ENCODE results near the gene ZBTB46. TPM values are rescaled to one million over a fixed set of nuclear protein-coding genes. Genes with fewer than 3 reads are reported as not detected.

The ZBTB46 gene
- total RNA-seq, 1 experiment from 2014 or later: 1.1 TPM

- peak; percentile 99 for DNase-seq (ENCODE audit: low spot score)
- Histone ChIP-seq H3K27ac (ENCODE audit: low read depth, low read length, poor library complexity, severe bottlenecking) (peak within 1 kb of the TSS; percentile 92), H3K4me3 (ENCODE audit: low read depth, low read length, poor library complexity, severe bottlenecking) (peak within 1 kb of the TSS; percentile 88), H3K27me3 (replicated peaks; ENCODE audit: insufficient read depth, low read depth, low read length, poor library complexity) (no peaks in the 10 kb centered on the region), H3K4me1 (ENCODE audit: insufficient read depth, low read length, poor library complexity, severe bottlenecking) (no peaks in the 10 kb centered on the region), H3K9me3 (ENCODE audit: low read depth, low read length, poor library complexity, severe bottlenecking) (no peaks in the 10 kb centered on the region), H3K36me3 (ENCODE audit: insufficient read depth, low read length, poor library complexity, severe bottlenecking) (peaks cover 13% of the 10 kb centered on the region)
- CTCF ChIA-PET: interaction anchor here (0.5 kb wide), 1 partner anchor 80 kb away, joined by 5 read pairs; no protein-coding TSS in a partner anchor
- no TSS peak for BruUV-seq (replicated peaks)
- TF ChIP-seq EZH2 (IDR thresholded peaks at IDR 0.05; ENCODE audit: borderline replicate concordance, low read depth, low read length, poor library complexity, severe bottlenecking): no peak
- TF ChIP-seq CTCF (conservative IDR thresholded peaks at IDR 0.05; ENCODE audit: low read depth, low read length): no peak
- POLR2A ChIA-PET (ENCODE audit: low non-redundant PET): interaction anchor here (0.5 to 0.6 kb wide), 2 partner anchors 200 to 363 kb away, joined by 3 to 5 read pairs; no protein-coding TSS in a partner anchor
- intact Hi-C loops (cut with micrococcal nuclease; ENCODE audit: unreplicated experiment): no loop called here
These were observed 34.0 kb upstream of the ZBTB46 start, which contains the start of gene TPD52L2 for GRCh38 chr20:63864978-63865640. Gene TPD52L2 (plus strand): TSS chr20:63865270. CDS start chr20:63865366, 96 bp downstream.

GRCh38 chr20:63864545-63864977 lies 33.5 kb upstream of the ZBTB46 start:
- BruUV-seq (replicated peaks): TSS peak; percentile 75
- TF ChIP-seq CTCF (conservative IDR thresholded peaks at IDR 0.05; ENCODE audit: low read depth, low read length) (no peak), EZH2 (IDR thresholded peaks at IDR 0.05; ENCODE audit: borderline replicate concordance, low read depth, low read length, poor library complexity, severe bottlenecking) (no peak)
- CTCF ChIA-PET: no interaction called here
- Histone ChIP-seq H3K36me3 (ENCODE audit: insufficient read depth, low read length, poor library complexity, severe bottlenecking) (peaks cover 8% of the 10 kb centered on the region), H3K27me3 (replicated peaks; ENCODE audit: insufficient read depth, low read depth, low read length, poor library complexity) (no peaks in the 10 kb centered on the region), H3K9me3 (ENCODE audit: low read depth, low read length, poor library complexity, severe bottlenecking) (no peaks in the 10 kb centered on the region), H3K4me3 (ENCODE audit: low read depth, low read length, poor library complexity, severe bottlenecking) (peak overlapping the region; percentile 88), H3K4me1 (ENCODE audit: insufficient read depth, low read length, poor library complexity, severe bottlenecking) (no peaks in the 10 kb centered on the region), H3K27ac (ENCODE audit: low read depth, low read length, poor library complexity, severe bottlenecking) (peak overlapping the region; percentile 92)
- DNase-seq (ENCODE audit: low spot score): no peak
- POLR2A ChIA-PET (ENCODE audit: low non-redundant PET): no interaction called here
- intact Hi-C loops (cut with micrococcal nuclease; ENCODE audit: unreplicated experiment): no loop called here

GRCh38 chr20:63863798-63864544 lies 32.9 kb upstream of the ZBTB46 start:
- ChIA-PET CTCF (no interaction called here), POLR2A (ENCODE audit: low non-redundant PET) (no interaction called here)
- Histone ChIP-seq H3K9me3 (ENCODE audit: low read depth, low read length, poor library complexity, severe bottlenecking) (no peaks in the 10 kb centered on the region), H3K4me3 (ENCODE audit: low read depth, low read length, poor library complexity, severe bottlenecking) (peak overlapping the region; percentile 88), H3K27me3 (replicated peaks; ENCODE audit: insufficient read depth, low read depth, low read length, poor library complexity) (no peaks in the 10 kb centered on the region), H3K4me1 (ENCODE audit: insufficient read depth, low read length, poor library complexity, severe bottlenecking) (no peaks in the 10 kb centered on the region), H3K27ac (ENCODE audit: low read depth, low read length, poor library complexity, severe bottlenecking) (peak overlapping the region; percentile 92), H3K36me3 (ENCODE audit: insufficient read depth, low read length, poor library complexity, severe bottlenecking) (peaks cover 2% of the 10 kb centered on the region)
- TF ChIP-seq CTCF (conservative IDR thresholded peaks at IDR 0.05; ENCODE audit: low read depth, low read length): peak; percentile 67
- no peak for TF ChIP-seq EZH2 (IDR thresholded peaks at IDR 0.05; ENCODE audit: borderline replicate concordance, low read depth, low read length, poor library complexity, severe bottlenecking)
- DNase-seq (ENCODE audit: low spot score): peak; percentile 79
- no TSS peak for BruUV-seq (replicated peaks)
- intact Hi-C loops (cut with micrococcal nuclease; ENCODE audit: unreplicated experiment): no loop called here

Data from A673 (cell line).